ENCODE data around the gene SYNRG.
A peak's percentile ranks its signal among the peaks of the same experiment; 100 is the strongest.
"Not testable (repeated sequence)": the region's sequence is repeated elsewhere in the genome, so short reads cannot be mapped to it uniquely, and the experiment has no call there.

Gene SYNRG, protein sequence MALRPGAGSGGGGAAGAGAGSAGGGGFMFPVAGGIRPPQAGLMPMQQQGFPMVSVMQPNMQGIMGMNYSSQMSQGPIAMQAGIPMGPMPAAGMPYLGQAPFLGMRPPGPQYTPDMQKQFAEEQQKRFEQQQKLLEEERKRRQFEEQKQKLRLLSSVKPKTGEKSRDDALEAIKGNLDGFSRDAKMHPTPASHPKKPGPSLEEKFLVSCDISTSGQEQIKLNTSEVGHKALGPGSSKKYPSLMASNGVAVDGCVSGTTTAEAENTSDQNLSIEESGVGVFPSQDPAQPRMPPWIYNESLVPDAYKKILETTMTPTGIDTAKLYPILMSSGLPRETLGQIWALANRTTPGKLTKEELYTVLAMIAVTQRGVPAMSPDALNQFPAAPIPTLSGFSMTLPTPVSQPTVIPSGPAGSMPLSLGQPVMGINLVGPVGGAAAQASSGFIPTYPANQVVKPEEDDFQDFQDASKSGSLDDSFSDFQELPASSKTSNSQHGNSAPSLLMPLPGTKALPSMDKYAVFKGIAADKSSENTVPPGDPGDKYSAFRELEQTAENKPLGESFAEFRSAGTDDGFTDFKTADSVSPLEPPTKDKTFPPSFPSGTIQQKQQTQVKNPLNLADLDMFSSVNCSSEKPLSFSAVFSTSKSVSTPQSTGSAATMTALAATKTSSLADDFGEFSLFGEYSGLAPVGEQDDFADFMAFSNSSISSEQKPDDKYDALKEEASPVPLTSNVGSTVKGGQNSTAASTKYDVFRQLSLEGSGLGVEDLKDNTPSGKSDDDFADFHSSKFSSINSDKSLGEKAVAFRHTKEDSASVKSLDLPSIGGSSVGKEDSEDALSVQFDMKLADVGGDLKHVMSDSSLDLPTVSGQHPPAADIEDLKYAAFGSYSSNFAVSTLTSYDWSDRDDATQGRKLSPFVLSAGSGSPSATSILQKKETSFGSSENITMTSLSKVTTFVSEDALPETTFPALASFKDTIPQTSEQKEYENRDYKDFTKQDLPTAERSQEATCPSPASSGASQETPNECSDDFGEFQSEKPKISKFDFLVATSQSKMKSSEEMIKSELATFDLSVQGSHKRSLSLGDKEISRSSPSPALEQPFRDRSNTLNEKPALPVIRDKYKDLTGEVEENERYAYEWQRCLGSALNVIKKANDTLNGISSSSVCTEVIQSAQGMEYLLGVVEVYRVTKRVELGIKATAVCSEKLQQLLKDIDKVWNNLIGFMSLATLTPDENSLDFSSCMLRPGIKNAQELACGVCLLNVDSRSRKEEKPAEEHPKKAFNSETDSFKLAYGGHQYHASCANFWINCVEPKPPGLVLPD (N-terminal part only)

DNA sequence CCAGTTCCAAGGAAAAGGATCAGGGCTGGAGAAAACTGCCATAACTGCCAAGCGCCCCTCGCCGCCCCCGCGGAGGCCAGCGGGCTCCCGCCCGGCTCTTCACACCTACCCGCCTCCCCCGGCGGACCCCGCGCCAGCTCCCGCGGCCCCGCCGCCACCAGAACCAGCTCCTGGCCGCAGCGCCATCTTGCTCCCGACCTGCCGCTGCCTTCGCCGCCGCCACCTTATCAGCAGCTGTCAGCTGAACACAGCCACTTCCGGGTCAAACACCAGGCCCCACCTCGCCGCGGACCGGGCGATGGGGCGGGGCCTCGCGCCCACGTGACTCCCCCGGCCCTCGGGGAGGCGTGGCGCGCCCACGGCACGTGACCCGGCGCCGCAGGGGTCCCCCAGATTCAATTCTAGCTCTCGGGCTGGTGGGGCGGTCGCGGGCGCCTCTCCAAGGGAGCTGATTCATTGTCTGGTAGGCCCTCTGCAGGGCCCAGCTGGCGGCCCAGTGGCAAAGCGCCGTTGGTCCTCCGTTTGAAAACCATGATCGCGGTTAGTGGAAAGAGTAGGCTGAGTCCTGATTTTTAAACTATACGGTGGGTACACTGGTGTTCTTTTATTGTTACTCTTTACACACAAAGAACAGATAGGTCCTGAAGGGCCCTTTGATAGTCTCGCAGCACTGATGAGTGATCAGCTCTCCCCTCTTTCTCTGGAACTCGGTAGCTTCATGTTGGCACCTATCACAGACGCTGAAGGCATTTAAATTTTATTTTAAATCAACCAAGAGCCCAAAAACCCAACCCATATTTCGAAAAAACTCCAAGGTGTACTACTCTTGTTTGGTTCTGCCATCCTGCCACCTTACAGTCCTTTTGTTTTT, at the start of gene SYNRG:
TSS of gene SYNRG (minus strand) at position 249 of the 871 bp plus-strand sequence. CDS start at position 186, 63 bp downstream.
- DNase-seq (ENCODE audit: low read depth) = peak; percentile 95

DNA sequence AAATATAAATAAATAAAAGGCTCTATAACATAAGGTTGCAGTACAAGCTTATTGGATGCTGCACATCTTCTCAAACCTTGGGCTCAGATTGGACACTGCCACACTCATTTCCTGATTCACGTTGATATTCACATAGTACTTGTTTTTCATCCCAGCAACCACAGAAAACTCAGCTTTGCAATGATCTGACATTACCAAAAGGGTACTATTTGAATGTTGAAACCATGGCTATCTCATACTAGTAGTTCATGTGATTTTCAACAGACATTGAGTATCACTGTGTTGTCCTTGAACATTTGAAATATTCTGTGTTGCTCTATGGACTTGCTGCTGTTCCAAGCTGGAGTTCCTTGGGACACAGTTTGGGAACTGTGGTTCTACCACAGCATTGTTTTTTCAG, 48.0 kb upstream of the SYNRG start:
- DNase-seq (ENCODE audit: low read depth) = no peak

DNA sequence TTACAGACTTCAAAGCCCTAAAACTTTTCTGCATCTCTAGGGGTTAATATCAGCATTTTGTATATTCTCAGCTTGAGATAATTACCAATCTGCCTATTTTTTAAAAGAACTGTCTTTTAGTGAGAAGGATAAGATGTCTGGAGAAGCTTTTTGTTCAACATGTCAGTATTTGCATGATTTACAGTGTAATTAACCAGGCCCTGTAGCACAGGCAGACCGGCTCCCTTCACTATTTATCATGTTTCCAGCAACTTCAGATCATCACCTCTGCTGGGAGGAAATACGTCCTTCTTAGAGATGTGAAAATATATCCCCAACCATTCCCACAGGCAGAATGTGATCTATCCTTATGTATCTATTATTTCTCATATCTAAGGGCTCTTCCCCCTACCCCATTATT, 42.6 kb upstream of the SYNRG start:
- DNase-seq (ENCODE audit: low read depth) = no peak

DNA sequence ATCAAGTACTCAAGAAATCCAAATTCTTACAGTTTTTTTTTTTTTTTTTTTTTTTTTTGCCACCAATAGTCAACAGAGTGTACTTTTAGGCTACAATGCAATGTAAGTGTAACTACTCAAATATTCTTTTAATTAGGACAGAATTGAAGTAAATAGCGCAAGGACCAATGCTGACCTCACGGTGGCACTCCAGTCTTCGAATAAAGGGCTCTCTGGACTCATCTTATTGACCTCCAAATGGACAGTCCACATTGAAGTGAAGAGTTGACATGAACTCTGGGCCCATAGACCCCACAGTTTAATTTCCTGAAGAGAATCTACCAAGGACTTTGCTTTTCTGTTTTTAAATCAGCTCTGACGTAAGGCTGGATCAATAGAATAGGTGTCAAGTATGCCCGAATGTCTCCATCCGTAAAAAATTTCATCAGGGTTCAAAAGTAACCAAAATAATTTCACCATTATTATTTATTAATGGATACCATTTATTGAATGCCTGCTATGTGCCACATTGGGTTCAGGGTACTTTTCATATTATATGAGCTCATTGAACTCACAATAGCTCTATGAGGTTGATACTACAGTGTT, 41.3 kb upstream of the SYNRG start:
- DNase-seq (ENCODE audit: low read depth) = peak; percentile 25

DNA sequence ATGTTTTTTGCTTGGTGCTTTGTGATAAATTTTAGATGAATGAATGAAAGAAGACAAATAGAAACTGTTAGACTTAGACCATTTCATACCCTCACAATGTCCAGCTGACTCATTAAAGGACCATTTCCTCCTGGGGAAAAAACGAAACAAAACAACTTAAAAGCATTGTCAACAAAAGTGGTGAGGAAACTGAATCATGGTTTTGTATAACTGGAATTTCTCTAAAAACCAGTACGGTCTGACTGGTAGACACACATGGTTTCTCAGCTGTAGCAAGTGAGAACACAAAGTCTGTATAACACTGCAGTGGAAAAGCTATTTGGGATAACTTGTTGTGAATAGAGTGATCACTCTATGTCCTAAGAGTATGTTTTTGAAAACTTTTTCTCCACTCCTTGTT, 39.3 kb upstream of the SYNRG start:
- peak; percentile 53 for DNase-seq (ENCODE audit: low read depth)

DNA sequence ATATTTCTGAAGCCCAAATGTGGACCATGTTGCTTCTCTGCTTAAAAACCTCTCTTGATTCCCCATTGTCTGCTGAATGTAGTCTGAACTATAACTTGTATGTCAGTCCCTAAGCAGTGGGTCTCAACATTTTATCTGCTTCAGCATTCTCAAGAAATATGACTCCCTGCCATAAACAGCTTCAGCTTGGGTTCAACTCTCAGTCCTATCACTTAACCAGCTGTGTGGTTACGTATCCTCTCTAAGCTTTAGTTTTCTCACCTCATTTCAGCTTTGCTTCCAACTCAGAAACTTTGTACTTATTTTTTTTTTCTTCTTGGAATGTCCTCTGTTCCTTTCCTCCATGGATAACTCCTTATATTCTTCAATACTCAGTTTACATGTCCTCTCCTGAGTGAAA, 38.6 kb upstream of the SYNRG start:
- no peak for DNase-seq (ENCODE audit: low read depth)

DNA sequence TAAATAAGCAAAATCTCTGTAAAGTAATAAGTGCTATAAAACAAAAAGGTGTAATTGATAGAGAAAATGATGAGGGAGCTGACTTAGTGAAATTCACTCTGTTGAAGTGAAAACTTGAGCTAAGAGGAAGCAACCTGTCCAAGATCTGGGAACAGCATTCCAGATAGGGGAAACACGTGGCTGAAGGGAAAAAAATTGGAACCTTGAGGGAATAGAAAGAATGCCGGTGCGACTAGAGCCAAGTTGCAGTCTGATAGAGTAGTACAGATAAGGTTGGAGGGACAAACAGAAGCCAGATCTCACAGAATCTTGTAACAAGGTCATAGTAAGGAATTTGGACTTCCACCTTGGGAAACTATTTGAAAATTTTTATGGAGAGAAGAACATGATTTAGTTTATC, 34.7 kb upstream of the SYNRG start:
- no peak for DNase-seq (ENCODE audit: low read depth)

DNA sequence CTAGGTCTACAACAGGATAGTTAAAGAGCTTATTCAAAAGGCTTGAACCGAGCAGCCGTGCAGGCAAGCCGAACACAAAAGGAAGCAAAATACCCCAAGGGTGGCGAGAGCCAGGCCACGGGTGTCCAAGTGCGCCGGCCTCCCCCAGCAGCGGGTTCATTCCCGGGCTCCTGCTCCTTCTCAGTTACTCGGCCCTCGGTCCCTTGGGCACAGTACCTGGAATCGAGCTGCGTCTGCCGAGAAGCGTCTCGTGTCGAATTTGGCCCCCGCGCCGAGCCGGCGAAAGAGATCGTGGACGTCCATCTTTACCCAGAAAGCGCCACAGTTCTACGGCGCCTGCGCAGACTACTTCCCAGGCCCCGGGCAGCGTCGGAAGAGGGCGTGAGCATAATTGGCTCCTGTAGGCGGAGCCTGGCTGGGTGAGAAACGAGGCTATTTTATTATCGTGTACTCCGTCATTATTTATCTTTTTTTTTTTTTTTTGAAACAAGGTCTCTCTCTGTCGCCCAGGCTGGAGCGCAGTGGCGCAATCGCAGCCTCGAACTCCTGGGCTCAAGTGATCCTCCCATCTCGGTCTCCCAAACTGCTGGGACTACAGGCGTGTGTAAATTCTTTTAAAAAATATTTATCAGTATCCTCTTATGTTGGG, 34.0 kb upstream of the SYNRG start, which contains the start of gene DDX52:
TSS of gene DDX52 (minus strand) at position 329 of the 649 bp plus-strand sequence. CDS start at position 303, 26 bp downstream.
- peak; percentile 83 for DNase-seq (ENCODE audit: low read depth)

DNA sequence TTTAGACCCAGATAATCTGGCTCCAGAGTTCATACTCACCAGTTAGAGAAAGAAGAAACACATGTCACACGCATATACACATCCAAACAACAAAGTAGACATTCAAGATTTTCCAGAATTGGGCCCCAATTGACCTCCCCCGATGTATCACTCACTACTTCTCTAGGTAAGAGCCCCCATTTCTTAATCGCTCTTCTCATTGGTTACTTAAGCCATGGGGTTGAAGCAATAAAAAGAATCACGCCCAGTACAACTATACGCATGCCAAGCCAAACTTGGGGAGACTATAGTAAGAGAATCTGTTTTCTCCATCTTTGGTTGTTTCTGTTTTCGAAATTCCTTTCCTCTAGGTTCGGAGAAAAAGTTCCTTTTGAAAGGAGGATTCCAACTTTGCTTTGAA, 33.5 kb upstream of the SYNRG start:
- DNase-seq (ENCODE audit: low read depth) = no peak

DNA sequence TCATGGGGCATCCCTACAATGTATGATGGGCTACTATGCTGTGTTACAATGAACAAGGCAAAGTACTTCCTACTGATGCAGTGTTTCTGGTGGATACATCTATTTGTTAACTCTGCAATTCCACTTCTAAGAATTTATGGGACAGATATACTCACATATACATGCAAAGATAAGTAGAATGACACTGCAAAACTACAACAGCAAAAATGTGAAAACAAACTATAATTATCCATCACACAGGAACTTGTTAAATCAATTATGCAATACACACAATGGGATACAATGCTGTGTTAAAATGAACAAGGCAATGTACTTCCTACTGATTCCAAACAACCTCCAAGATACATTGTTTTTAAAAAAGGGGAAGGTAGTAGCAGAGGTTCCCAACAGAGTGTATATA, 30.8 kb upstream of the SYNRG start:
- no peak for DNase-seq (ENCODE audit: low read depth)

DNA sequence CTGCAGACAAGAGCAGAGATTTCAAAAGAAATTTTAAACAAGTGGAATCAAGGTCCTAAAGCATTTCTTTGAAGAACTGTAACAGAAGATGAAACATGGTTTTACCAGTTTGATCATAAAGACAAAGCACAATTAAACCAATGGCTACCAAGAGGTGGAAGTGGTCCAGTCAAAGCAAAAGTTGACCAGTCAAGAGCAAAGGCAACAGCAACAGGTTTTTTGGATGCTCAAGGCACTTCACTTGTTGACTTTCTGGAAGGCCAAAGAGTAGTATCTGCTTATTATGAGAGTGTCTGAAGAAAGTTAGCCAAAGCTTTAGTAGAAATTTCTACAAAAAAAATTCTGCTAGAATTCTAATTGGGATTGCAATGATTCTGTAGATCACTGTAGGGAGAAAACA, 28.7 kb upstream of the SYNRG start:
- DNase-seq (ENCODE audit: low read depth) = no peak

DNA sequence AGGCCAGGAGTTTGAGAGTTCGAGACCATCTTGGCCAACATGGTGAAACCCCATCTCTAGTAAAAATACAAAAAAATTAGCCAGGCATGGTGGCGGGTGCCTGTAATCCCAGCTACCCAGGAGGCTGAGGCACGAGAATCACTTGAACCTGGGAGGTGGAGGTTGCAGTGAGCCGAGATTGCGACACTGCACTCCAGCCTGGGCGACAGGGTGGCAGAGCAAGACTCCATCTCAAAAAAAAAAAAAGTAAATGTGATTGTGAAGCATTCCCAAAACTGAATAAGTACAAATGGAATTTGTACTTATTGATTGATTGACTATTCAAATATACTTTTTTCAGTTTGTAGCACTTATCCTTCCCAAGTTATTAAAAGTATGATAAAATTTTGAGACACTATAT, 7.2 kb upstream of the SYNRG start:
- not testable (repeated sequence) for DNase-seq (ENCODE audit: low read depth)

DNA sequence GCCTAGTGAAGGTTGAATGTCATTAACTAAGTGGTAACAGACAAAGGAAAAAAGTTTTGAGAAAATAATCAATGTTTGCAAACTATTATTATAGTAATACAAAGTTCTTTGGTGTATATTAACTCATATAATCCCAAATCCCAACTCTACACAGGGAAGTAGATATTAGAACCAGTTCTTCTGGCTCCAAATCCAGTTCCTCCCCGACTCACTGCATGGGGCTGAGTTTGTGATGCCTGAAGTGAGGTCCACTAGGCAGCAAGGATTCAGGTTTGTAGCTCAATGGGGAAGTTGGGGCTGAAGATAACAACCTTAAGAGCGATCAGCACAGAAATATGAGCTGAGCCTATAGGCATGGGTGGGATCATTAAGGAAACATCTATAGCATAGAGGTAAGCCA, 5.6 kb upstream of the SYNRG start:
- DNase-seq (ENCODE audit: low read depth) = no peak

DNA sequence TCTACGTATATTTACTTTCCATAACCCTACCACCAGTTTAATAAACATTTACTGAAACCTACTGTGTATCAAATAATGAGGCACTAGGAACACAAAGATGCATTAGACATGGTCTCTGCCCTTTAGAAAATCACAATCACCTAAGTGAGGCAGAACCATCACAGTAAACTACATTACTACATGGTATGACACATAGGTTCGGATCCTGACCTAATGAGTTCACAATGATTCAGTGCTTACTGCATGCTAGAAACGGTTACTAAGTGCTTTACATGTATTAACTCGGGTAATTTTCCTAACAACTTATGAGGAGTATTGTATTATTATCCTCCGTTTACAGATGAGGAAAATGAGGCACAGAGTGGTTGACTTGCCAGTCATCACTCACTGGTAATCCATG, 5.2 kb upstream of the SYNRG start:
- peak; percentile 44 for DNase-seq (ENCODE audit: low read depth)

DNA sequence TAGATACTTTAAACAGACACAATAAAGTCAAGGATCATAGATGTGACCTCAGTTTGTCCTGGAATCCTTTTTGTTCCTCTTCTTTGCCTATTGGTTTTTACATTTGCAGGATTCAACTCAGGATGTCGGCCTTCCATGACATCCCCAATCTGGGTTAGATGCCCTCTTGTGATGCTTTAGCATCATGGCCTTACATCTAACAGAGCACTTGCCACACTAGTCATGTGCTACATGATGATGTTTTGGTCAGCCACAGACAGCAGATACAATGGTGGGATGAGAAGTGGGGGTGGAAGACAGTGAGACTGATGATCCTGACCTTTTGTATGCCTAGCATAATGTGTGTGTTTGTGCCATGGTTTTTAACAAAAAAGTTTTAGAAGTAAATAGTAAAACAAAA, 1.8 kb upstream of the SYNRG start:
- DNase-seq (ENCODE audit: low read depth) = no peak

DNA sequence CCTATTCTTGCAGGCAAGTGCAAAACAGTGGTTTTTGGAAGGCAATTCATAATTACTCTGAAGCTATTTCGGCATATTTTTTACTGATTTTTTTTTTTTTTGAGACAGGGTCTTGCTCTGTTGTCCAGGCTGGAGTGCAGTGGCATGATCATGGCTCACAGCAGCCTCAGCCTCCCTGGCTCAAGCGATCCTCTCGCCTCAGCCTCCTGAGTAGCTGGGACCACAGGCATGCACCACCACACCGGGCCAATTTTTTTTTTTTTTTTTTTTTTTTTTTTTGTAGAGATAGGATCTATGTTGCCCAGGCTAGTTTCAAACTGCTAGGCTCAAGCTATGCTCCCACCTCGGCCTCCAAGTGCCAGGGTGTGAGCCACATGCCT, 813 bp upstream of the SYNRG start:
- DNase-seq (ENCODE audit: low read depth) = not testable (repeated sequence)

DNA sequence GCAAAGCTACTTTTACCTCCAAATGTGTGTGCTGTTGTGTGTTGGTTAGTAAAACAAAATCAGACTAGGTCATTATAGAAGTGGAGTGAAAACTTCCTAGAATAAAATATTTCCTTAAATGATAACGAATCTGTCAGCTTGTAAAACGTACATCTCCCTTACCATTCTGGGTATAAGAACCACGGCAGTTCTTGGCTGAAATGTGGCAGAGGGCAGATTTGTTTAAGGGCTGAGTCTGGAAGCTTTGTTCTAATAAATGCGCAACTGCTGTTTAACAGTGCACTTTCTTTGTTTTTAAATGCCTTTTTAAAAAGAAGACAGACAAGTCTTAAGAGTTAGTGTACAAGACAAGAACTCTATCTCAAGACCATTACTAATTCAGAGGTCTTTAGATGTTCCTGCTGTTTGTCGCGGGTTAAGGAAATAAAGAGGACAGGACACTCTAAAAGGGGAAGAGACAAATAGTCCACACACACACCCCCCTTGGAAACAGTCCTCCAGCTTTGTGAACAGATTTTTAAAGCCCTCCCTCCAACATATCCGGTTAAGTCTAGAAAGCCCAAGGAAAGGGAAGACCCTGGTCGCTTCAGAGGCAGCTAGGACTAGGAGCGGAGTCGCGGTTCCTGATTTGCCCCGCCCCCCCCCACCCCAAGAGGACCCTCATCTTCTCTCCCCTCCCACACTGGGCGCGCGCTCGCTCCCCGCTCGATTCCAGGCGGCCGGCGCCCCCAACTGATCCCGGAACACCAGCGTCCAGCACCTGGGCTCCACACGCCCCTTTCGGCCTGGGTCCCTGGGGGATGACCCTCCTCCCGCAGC, 658 bp downstream of the SYNRG start:
- DNase-seq (ENCODE audit: low read depth) = no peak

DNA sequence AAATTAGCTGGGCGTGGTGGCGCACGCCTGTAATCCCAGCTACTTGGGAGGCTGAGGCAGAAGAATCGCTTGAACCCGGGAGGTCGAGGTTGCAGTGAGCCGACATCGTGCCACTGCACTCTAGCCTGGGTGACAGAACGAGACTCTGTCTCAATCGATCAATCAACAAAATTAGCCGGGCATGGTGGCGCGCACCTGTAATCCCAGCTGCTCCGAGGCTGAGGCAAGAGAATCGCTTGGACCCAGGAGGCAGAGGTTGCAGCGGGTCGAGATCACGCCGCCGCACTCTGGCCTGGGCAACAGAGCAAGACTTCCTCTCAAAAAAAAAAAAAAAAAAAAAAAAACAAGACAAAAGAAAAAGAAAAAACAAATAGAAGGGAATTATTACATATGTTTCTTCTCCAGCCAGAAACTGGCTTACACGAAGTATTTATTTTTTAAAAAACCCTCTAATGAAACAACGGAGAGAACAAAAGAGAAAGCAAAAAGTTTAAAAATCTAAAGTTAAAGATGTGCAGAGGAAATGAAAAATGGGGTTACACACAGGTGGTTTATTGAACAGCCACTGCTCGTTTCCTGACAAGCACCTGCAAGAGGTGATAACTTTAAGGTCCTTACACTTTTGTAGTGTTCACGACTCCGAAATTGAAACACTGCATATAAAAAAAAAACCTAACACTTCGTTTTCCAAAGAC, 1.4 kb downstream of the SYNRG start:
- no peak for DNase-seq (ENCODE audit: low read depth)
